Lower leg skin (tissue), 3 donors: ENCODE data around the gene FMNL2.

ENCODE experiments used
- CTCF ChIP-seq, 3 donors: fragments of 450-650 bp; IDR thresholded peaks; one replicate each; pipeline ENCODE4 v1.5.1; 2016; ENCODE audit warnings: antibody characterized with exemption in 3 of 3, mild to moderate bottlenecking in 3 of 3, moderate library complexity in 2 of 3
- POLR2A ChIP-seq, 2 donors: fragments of 450-650 bp; IDR thresholded peaks; one replicate each; pipeline ENCODE4 v1.6.1; 2016 to 2017; ENCODE audit warnings: antibody characterized with exemption in 2 of 2, mild to moderate bottlenecking in 1 of 2, moderate library complexity in 1 of 2

GRCh38 chr2:152354069-152354755 is 19.2 kb downstream of the FMNL2 start:
- TF ChIP-seq CTCF (IDR thresholded peaks at IDR 0.05) (no peak), POLR2A (IDR thresholded peaks at IDR 0.05) (no peak)
